GM23338 (cell line): ENCODE results near the gene FGF16.

Source experiments
- CTCF ChIP-seq, 2 experiments: fragments of 200-600 bp in 1 of 2; sonication (generic) in 1 of 2; conservative IDR thresholded peaks; 2 replicates each; pipeline versions ENCODE4 v1.5.1 to v1.6.1; 2016 to 2017; ENCODE audit warnings: antibody characterized with exemption in 2 of 2, low read depth in 2 of 2, mild to moderate bottlenecking in 2 of 2, moderate library complexity in 1 of 2
- ETS1 ChIP-seq: IDR thresholded peaks from 2 replicates; pipeline ENCODE4 v1.6.1; 2016; ENCODE audit warnings: antibody characterized with exemption
- EZH2 ChIP-seq: fragments of 200-600 bp; sonication (generic); IDR thresholded peaks from one replicate; pipeline ENCODE4 v1.8.0; 2017; ENCODE audit warnings: antibody characterized with exemption, mild to moderate bottlenecking, low read depth; ENCODE audit not compliant: unreplicated experiment
- EZH2phosphoT487 ChIP-seq: fragments of 200-600 bp; sonication (generic); IDR thresholded peaks from one replicate; pipeline ENCODE4 v1.8.1; 2018; ENCODE audit warnings: antibody characterized with exemption; ENCODE audit not compliant: unreplicated experiment
- POLR2AphosphoS5 ChIP-seq: IDR thresholded peaks from 2 replicates; pipeline ENCODE4 v1.6.1; 2016; ENCODE audit warnings: antibody characterized with exemption, low read depth
- REST ChIP-seq: IDR thresholded peaks from one replicate; pipeline ENCODE4 v1.6.1; 2018; ENCODE audit warnings: antibody characterized with exemption; ENCODE audit not compliant: unreplicated experiment
- ZNF331 ChIP-seq: fragments of 250-450 bp; sonication (Bioruptor Pico); IDR thresholded peaks from 2 replicates; pipeline ENCODE4 v1.5.0; 2020; ENCODE audit warnings: low read depth, mild to moderate bottlenecking, moderate library complexity

- TF ChIP-seq EZH2 (no peak), CTCF (conservative IDR thresholded peaks at IDR 0.05; ENCODE audit: low read depth in 2 of 2) (no peak), POLR2AphosphoS5 (no peak), ZNF331 (no peak), REST (no peak), EZH2phosphoT487 (no peak), ETS1 (no peak)
Observed at GRCh38 chrX:77436682-77437081, 10.5 kb upstream of the FGF16 start.
